Gastroesophageal sphincter (tissue), 3 donors: ENCODE measurements around the gene TRPM5.

Experiments used
- EP300 ChIP-seq: sonication (generic); formaldehyde crosslinking; IDR thresholded peaks from one replicate; pipeline ENCODE4 v1.6.1; 2017; ENCODE audit warnings: antibody characterized with exemption, mild to moderate bottlenecking
- POLR2A ChIP-seq, 2 donors: fragments of 450-650 bp; IDR thresholded peaks; one replicate each; pipeline ENCODE4 v1.6.1; 2017; ENCODE audit warnings: antibody characterized with exemption in 2 of 2, mild to moderate bottlenecking in 2 of 2, moderate library complexity in 1 of 2
- POLR2AphosphoS5 ChIP-seq: sonication (generic); formaldehyde crosslinking; IDR thresholded peaks from one replicate; pipeline ENCODE4 v1.6.1; 2017; ENCODE audit warnings: antibody characterized with exemption
- TF ChIP-seq, protein P1 (sequence below), 4 experiments: fragments of 200-600 bp in 2 of 4; fragments of 450-650 bp in 2 of 4; sonication (generic) in 1 of 4; IDR thresholded peaks; one replicate each; pipeline ENCODE4 v1.5.1; 2017 to 2019; ENCODE audit warnings: antibody characterized with exemption in 4 of 4, mild to moderate bottlenecking in 2 of 4, moderate library complexity in 2 of 4

GRCh38 chr11:2470495-2470894, 26.2 kb upstream of the TRPM5 start:
- no peak for TF ChIP-seq POLR2AphosphoS5
- TF ChIP-seq, protein P1, sequence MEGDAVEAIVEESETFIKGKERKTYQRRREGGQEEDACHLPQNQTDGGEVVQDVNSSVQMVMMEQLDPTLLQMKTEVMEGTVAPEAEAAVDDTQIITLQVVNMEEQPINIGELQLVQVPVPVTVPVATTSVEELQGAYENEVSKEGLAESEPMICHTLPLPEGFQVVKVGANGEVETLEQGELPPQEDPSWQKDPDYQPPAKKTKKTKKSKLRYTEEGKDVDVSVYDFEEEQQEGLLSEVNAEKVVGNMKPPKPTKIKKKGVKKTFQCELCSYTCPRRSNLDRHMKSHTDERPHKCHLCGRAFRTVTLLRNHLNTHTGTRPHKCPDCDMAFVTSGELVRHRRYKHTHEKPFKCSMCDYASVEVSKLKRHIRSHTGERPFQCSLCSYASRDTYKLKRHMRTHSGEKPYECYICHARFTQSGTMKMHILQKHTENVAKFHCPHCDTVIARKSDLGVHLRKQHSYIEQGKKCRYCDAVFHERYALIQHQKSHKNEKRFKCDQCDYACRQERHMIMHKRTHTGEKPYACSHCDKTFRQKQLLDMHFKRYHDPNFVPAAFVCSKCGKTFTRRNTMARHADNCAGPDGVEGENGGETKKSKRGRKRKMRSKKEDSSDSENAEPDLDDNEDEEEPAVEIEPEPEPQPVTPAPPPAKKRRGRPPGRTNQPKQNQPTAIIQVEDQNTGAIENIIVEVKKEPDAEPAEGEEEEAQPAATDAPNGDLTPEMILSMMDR (IDR thresholded peaks at IDR 0.05) = no peak
- no peak for TF ChIP-seq EP300
- TF ChIP-seq POLR2A (IDR thresholded peaks at IDR 0.05) = no peak
